Prostate gland (tissue), 2 donors: ENCODE results near the gene PDE10A. TPM values are rescaled to one million over a fixed set of nuclear protein-coding genes. Genes with fewer than 3 reads are reported as not detected.

ENCODE experiments used
- DNase-seq: peaks from one replicate; pipeline ENCODE4 v3.0.0-alpha.2; 2019; ENCODE audit warnings: low spot score
- H3K27ac ChIP-seq, 2 donors: fragments of 200-600 bp; sonication (generic); 2 replicates each; pipeline ENCODE4 v1.5.1; 2017 to 2019
- H3K27me3 ChIP-seq: fragments of 200-600 bp; sonication (generic); replicated peaks from 2 replicates; pipeline ENCODE4 v1.5.1; 2019; ENCODE audit not compliant: insufficient read depth
- H3K36me3 ChIP-seq, 2 donors: fragments of 200-600 bp; sonication (generic); 1 replicate in 1 of 2; 2 replicates in 1 of 2; pipeline versions ENCODE4 v1.5.1 to v1.8.1; 2017 to 2019
- H3K4me1 ChIP-seq: fragments of 200-600 bp; sonication (generic); replicated peaks from 2 replicates; pipeline ENCODE4 v1.5.1; 2019
- H3K4me3 ChIP-seq, 2 donors: fragments of 200-600 bp; sonication (generic); 2 replicates each; pipeline ENCODE4 v1.5.1; 2017 to 2019
- H3K9me3 ChIP-seq: fragments of 200-600 bp; sonication (generic); 2 replicates; pipeline ENCODE4 v1.5.1; 2017
- CTCF ChIP-seq, 4 experiments: fragments of 200-600 bp in 2 of 4; fragments of 450-650 bp in 2 of 4; sonication (generic) in 2 of 4; IDR thresholded peaks; 1 replicate in 3 of 4; 2 replicates in 1 of 4; pipeline ENCODE4 v1.5.1; 2016 to 2019; ENCODE audit warnings: antibody characterized with exemption in 4 of 4, mild to moderate bottlenecking in 2 of 4, moderate library complexity in 2 of 4
- POLR2A ChIP-seq: fragments of 450-650 bp; IDR thresholded peaks from one replicate; pipeline ENCODE4 v1.6.1; 2016; ENCODE audit warnings: antibody characterized with exemption, mild to moderate bottlenecking
- POLR2AphosphoS5 ChIP-seq: sonication (generic); formaldehyde crosslinking; IDR thresholded peaks from one replicate; pipeline ENCODE4 v1.6.1; 2017; ENCODE audit warnings: antibody characterized with exemption
- WGBS: methylation state at CpG from one replicate; pipeline ENCODE4 v1.1.5; 2018; 5-methylcytosine and 5-hydroxymethylcytosine counted together
- intact Hi-C: fragments of 100-400 bp; cut with DNase I; formaldehyde crosslinking; loops from one replicate; pipeline ENCODE4 v1.14.2; 2022
- total RNA-seq, 2 donors: library from RNA; depleted of rRNA; stranded (reverse); fragments of >200 nt; gene quantifications; one replicate each; pipeline ENCODE4 v1.1.0, GENCODE V29; 2016

PDE10A gene
- total RNA-seq, 2 donors from 2014 or later, result 9.6 to 13.5 TPM

DNA sequence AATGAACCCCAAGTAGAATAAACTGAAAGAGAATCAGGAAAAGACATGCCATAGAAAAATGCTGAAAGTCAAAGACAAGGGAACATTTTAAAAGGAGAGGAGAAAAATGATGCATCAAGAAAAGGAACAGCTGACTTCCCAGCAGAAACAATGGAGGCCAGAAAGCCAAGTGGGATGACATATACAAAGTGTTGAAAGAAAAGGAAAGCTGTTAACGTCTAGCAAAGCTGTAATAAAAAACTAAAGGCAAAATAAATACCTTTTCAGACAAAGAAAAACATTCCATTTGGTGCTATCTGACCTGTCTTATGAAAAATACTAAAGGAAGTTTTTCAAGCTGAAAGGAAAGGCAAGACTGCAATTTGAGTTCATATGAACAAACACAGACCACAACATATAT is 34.1 kb upstream of the PDE10A start:
- intact Hi-C loops, result no loop called here
- no peaks in the 10 kb centered on the region for H3K4me1 ChIP-seq
- no peak for DNase-seq
- TF ChIP-seq POLR2AphosphoS5 (no peak), POLR2A (no peak), CTCF (IDR thresholded peaks at IDR 0.05) (no peak)
- H3K4me3 ChIP-seq, result no peak overlapping the region
- no peaks in the 10 kb centered on the region for H3K9me3 ChIP-seq
- H3K36me3 ChIP-seq, result no peaks in the 10 kb centered on the region
- H3K27me3 ChIP-seq, result no peaks in the 10 kb centered on the region
- WGBS, result 6% methylated on average over 1 of the region's 1 CpG
- no peak overlapping the region for H3K27ac ChIP-seq

DNA sequence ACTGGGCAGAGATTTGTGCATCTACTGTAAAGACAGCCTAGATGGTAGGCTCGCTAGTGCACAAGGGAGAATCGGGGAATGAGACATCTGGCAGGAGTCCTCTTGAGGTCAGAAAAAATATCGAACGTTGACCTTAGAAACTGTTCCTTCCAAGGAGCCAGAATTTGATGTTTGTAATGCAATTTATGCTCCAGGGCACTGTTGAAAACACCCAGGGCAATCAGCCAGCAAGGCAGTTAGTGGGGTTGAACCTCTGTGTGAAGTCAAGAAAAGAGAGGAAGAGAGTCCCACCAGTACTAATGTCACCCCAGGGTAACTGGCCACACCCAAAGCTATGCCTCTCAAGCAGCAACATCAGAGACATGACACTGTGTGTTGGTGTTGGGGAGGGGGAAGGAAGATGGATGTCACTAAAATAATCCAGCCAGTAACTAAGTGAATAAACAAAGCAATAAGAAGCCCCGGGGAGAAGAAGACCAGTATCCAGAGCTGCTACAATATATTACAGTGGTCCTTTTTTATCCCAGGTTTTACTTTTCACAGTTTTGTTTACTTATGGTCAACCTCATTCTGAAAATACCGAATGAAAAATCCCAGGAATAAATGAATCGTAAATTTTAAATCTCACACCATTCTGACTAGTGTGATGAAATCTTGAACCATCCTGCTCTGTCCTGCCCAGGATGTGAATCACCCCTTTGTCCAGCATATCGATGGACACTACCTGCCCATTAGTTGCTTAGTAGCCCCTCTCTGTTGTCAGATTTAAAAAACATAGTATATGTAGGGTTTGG is 32.9 kb upstream of the PDE10A start:
- no peak overlapping the region for H3K27ac ChIP-seq
- WGBS, result 74% methylated on average over 8 of the region's 8 CpGs
- H3K27me3 ChIP-seq, result no peaks in the 10 kb centered on the region
- no peak overlapping the region for H3K4me3 ChIP-seq
- intact Hi-C loops, result no loop called here
- TF ChIP-seq POLR2AphosphoS5 (no peak), POLR2A (no peak), CTCF (IDR thresholded peaks at IDR 0.05) (no peak)
- H3K4me1 ChIP-seq, result no peaks in the 10 kb centered on the region
- H3K9me3 ChIP-seq, result no peaks in the 10 kb centered on the region
- H3K36me3 ChIP-seq, result no peaks in the 10 kb centered on the region
- no peak for DNase-seq

GRCh38 chr6:165694296-165694695 is 31.3 kb upstream of the PDE10A start:
- H3K4me1 ChIP-seq, result no peaks in the 10 kb centered on the region
- H3K36me3 ChIP-seq, result no peaks in the 10 kb centered on the region
- no peak overlapping the region for H3K4me3 ChIP-seq
- 44% methylated on average over 12 of the region's 12 CpGs for WGBS
- intact Hi-C loops, result no loop called here
- TF ChIP-seq POLR2A, result no peak
- no peaks in the 10 kb centered on the region for H3K9me3 ChIP-seq
- no peaks in the 10 kb centered on the region for H3K27me3 ChIP-seq
- DNase-seq, result no peak
- no peak overlapping the region for H3K27ac ChIP-seq

DNA sequence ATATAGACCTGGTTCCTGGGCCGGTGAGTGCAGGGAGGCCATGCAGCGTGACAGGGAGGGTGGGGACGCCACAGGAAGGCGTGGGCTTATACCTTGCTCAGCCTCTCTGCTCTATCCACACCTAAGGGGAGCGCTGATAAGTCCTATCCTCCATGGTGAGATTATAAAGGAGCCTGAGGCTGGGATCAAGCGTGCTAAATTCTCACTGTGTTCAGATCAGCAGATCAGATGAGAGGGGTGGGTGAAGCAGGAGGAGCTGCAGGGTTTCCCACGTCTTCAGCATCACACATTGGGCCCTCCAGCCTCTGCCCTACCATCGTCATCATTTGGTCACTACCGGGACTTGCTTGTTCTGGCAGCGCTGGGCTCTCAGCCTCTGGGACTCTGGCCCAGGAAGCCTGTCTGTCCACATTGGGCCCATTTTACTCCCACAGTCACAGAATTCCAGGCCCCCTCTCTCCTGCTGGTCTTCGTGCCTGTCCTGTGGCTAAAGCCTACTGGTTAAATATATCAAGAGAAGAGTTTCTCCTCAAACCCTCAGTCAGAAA is 29.1 kb upstream of the PDE10A start:
- WGBS, result 85% methylated on average over 11 of the region's 11 CpGs
- Histone ChIP-seq H3K4me1 (no peaks in the 10 kb centered on the region), H3K36me3 (no peaks in the 10 kb centered on the region), H3K27me3 (no peaks in the 10 kb centered on the region), H3K9me3 (no peaks in the 10 kb centered on the region), H3K4me3 (no peak overlapping the region), H3K27ac (no peak overlapping the region)
- intact Hi-C loops, result no loop called here
- no peak for DNase-seq
- TF ChIP-seq CTCF (IDR thresholded peaks at IDR 0.05), result no peak
- no peak for TF ChIP-seq POLR2AphosphoS5
- no peak for TF ChIP-seq POLR2A

- Histone ChIP-seq H3K27ac (no peak overlapping the region), H3K4me1 (no peaks in the 10 kb centered on the region), H3K4me3 (no peak overlapping the region), H3K36me3 (no peaks in the 10 kb centered on the region), H3K9me3 (no peaks in the 10 kb centered on the region), H3K27me3 (no peaks in the 10 kb centered on the region)
- TF ChIP-seq CTCF (IDR thresholded peaks at IDR 0.05) (no peak), POLR2AphosphoS5 (no peak), POLR2A (no peak)
- no peak for DNase-seq
- WGBS, result 89% methylated on average over 7 of the region's 7 CpGs
- intact Hi-C loops, result no loop called here
Measured at GRCh38 chr6:165689699-165690098, 26.7 kb upstream of the PDE10A start.
